GM18951 (cell line): ENCODE results near the gene STAG2.

ENCODE experiments used
- POLR2A ChIP-seq: IDR thresholded peaks from 4 replicates; pipeline ENCODE4 v1.6.1; 2011; ENCODE audit warnings: mild to moderate bottlenecking; ENCODE audit not compliant: insufficient read length, insufficient read depth; ENCODE audit errors: extremely low read depth
- in situ Hi-C: fragments of 300-500 bp; cut with MboI; formaldehyde crosslinking; loops from one replicate; pipeline ENCODE4 v1.12.0; 2022; ENCODE audit warnings: low sequenced_read_pairs, mixed read lengths, inconsistent platforms; ENCODE audit not compliant: unreplicated experiment

STAG2 gene

GRCh38 chrX:123962006-123962467, 531 bp downstream of the STAG2 start:
- in situ Hi-C loops: no loop called here
- TF ChIP-seq POLR2A: no peak

DNA sequence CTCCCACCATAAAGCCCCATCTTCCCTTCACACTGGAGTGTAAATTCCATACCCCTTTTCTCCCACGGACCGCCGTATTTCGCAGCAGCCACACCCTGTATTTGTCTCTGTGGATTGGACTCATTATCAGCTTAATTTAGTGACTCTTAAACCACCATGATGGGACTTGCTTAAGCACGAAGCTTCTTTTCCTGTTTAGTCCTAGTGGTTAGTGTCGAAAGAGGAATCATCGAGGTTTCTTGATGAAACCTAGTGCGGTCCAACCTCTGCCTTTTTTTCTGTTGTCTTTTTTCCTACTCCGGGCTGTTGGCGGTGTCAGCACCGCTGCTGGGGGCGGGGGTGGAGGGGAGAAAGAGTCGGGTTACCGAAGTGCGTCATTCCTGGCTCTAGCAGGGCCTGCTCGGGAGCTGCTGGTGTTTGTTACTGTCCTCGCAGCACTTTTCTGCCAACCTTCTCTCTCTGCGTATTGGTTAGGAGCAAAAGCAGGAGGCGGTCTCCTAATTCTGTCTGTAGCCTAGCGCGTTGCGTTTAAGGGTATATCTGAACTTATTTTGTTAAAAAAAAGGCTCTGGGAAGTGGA, 1.4 kb downstream of the STAG2 start:
- no peak for TF ChIP-seq POLR2A
- in situ Hi-C loops: no loop called here

DNA sequence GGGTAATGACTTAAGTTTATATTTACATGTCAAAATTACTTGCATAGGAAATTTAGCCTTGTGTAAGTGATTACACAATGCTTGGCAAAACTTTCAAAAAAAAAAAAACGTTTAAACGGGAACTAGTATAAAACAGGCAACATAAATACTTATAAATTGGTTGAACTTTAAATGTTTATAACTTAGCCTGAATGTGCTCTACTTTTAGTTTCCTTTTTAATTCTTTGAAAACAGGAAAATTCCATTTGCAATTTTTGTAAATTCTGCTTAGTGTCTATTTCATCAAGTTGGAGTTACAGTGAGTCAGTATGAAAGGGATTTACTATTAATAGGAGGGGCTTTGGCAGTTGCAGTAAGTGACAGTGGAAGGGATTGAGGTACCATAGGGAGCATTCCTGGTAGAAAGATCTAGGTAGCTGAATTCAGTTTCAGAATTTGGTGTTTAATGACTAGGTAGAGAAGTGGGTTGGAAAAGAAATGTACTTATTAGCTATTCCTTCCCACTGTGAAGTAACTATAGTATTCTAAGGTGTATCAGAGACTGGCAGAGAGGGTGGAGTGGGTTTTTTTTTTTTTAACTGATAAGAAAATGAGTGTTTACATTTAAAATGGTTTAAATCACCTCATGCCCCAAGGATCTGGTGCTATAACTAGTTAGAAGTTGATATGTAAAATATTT, 2.8 kb downstream of the STAG2 start:
- in situ Hi-C loops: no loop called here
- TF ChIP-seq POLR2A: no peak

- in situ Hi-C loops: no loop called here
- no peak for TF ChIP-seq POLR2A
These were observed 4.2 kb downstream of the STAG2 start for GRCh38 chrX:123965712-123966111.

- in situ Hi-C loops: no loop called here
- TF ChIP-seq POLR2A: no peak
These were observed 6.0 kb downstream of the STAG2 start for GRCh38 chrX:123967497-123967896.

DNA sequence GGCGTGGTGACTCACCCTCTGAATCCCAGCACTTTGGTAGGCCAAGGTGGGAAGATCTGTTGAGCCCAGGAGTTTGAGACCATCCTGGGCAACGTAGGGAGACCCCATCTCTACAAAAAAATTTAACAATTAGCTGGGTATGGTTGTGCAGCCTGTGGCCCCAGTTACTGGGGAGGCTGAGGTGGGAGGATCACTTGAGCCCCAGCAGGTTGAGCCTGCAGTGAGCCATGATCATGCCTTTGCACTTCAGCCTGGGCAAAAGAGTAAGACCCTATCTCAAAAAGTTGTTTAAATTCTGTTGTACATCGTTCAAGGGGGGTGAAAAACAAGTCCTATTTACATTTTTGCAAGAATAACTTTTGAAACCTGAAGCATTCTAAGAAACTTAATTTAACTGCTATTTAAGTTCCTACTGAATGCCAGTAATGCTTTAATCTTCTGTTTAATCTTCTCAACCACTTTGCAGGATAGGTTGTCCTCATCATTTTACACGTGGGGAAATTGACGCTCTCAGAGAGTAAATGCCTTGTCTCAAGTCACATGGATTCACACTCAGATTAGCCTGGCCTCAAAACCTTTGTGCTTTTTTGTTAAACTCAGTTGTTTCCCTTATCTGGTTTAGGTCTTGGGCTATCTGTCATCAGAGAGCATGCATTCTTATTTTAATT, 7.0 kb downstream of the STAG2 start:
- no peak for TF ChIP-seq POLR2A
- in situ Hi-C loops: no loop called here

- in situ Hi-C loops: no loop called here
- TF ChIP-seq POLR2A: no peak
These were observed 10.5 kb downstream of the STAG2 start for GRCh38 chrX:123971982-123972381.

- in situ Hi-C loops: no loop called here
- no peak for TF ChIP-seq POLR2A
These were observed 12.4 kb downstream of the STAG2 start for GRCh38 chrX:123973921-123974320.

DNA sequence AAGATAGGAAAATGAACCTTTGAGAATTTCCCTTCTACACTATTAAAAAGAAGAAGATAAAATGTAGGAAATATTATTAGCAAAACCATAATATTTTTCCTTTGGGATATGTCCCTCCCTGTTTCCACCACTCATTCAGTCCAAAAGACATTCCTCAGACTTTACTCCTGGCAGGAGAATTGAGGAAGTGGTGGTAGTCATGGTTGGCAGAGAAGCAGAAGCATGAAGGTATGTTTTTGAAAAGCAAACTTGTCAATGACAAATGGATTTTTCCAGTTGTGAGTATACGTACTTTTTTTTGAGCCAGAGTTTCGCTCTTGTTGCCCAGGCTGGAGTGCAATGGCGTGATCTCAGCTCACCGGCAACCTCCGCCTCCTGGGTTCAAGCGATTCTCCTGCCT, 13.7 kb downstream of the STAG2 start:
- no peak for TF ChIP-seq POLR2A
- in situ Hi-C loops: no loop called here

DNA sequence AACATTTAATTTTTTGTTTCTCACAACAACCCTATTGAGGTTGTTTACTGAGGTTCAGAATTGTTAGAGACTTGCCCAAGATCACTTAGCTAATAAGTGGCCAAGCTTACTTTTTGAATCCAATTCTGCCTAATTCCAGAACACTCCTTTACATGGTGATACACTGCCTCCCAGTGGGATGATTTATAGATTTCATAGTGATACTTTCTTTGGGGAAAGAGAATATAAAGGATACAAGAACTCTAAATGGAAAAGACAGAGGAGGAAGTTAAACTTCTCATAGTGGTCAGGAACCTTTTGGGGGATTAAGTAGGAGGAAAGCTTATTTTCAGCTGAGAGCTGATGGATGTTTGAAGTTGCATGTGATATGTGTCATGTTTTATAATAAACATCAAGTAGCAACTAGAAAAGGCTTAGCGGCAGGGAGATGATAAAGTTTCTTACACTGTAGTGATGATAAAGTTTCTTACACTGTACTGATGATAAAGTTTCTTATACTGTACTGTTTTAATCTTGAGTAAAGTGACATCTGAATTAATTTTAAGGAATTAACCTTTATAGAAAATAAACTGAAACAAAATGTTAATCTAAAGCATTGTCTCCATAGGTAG, 15.3 kb downstream of the STAG2 start:
- in situ Hi-C loops: no loop called here
- TF ChIP-seq POLR2A: no peak

GRCh38 chrX:123983240-123983639, 21.7 kb downstream of the STAG2 start:
- in situ Hi-C loops: no loop called here

DNA sequence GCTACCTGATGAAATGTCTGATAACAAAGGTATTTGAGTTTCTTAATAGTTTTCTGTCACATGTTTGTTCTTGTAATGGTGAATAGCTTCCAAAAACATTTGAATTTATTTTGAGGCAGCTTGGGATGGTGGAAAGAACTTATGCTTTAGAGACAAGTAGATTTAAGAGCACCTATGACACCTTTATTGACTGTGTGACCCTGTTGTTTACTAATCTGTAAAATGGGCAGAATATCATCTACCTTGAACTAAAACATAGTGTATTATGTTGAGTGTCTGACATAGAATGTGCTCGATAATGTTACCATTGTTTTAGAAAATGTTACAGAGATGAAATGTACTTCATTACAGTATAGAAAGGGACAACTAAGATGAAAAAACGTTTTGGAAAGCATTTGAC, 24.9 kb downstream of the STAG2 start:
- in situ Hi-C loops: no loop called here
- TF ChIP-seq POLR2A: no peak

More at GRCh38 chrX:123983240-123983639, 21.7 kb downstream of the STAG2 start:
- TF ChIP-seq POLR2A: no peak

DNA sequence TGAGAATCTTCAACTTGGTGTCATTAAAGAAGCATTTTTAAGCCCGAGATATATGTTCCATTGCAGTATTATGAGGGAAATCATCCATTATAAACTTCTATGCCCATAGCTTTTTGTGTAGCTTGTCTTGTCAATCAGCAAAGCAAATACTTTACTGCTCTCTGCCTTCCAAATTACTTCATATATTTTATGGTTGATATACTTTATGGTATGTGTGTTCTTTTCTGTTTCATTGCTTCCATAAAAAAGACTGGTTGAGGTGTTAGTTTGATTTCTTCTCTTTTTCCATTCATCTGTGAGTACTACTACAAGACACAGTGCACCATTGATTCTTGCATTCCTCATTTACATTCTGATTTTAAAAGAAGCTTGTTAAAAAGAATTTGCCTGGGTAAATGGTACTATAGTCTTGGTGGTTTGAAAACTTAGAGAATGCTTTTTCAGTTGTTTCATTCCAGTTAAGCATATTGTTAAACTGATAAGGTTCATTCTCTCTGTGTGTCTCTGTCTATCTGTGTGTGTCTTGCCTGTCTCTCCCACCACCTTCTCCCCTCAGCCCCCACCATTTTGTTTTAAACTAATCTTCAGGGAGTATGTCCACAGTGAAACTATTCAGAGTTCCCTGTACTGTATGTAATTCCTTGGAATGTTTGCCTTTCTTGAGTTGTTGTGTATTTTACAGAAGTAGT, 27.1 kb downstream of the STAG2 start:
- in situ Hi-C loops: no loop called here

More for the DNA sequence above, 27.1 kb downstream of the STAG2 start:
- no peak for TF ChIP-seq POLR2A
